ENCODE measurements around the gene KRTAP9-9.

The KRTAP9-9 gene

DNA sequence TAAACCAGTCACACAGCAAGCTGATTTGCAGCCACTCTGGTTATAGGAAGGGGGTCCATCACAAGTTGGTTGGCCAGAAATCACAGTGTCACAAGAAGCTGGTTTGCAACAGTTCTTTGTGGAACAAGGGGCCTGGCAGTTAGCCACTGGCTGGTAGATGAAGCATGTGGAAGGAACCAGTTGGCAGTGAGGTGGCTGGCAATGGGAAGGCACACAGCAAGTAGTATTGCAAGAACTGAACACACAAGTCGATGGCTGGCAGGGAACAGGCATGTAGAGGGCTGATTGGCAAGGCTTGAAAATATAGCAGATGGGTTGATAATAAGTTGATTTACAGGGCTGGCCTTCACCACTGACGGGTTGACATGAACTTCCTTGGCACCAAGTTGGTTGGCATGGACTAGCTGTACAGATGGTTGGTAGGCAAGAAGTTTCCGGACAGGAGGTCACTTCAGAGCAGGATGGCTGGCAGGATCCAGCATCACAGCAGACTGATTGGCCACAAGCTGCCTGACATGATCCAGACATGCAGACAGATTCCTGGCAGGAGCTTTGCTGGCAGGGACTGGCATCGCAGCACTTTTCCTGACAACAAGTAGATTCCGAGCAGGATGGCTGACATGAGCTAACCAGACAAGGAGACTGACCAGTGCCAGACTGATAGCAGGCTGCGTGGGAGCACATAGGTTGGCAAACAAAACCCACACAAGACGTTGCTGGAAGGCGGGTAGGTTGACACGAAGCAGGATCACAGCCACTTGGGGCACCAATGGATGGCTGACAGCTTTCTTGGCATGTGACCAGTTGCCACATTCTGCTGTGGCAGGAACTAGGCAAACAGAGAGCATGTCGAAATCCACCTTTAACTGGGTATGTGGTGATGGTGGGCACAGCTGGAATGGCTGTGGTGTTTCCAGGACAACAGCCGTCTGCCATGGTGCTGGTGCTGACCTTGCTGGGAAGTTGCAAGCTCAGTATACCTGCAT, 47.0 kb downstream of the KRTAP9-9 start, which contains the start of gene KRTAP29-1:
Gene KRTAP29-1 (minus strand): TSS at position 936 of the 986 bp plus-strand sequence. CDS start 0 bp downstream, at position 936.
- Histone ChIP-seq H3K36me3 (ENCODE audit: control insufficient read depth, low read depth, low read length) (no peaks in the 10 kb centered on the region), H3K4me1 (ENCODE audit: control insufficient read depth, low read depth, low read length) (no peaks in the 10 kb centered on the region), H3K4me3 (ENCODE audit: low read length) (no peak within 1 kb of the TSS), H3K9ac (ENCODE audit: low read length) (no peak within 1 kb of the TSS), H3K9me3 (ENCODE audit: control insufficient read depth, low read depth, low read length) (no peaks in the 10 kb centered on the region), H3K27me3 (ENCODE audit: control insufficient read depth, insufficient read depth, low read length) (no peaks in the 10 kb centered on the region), H3K27ac (ENCODE audit: low read length) (no peak within 1 kb of the TSS)

DNA sequence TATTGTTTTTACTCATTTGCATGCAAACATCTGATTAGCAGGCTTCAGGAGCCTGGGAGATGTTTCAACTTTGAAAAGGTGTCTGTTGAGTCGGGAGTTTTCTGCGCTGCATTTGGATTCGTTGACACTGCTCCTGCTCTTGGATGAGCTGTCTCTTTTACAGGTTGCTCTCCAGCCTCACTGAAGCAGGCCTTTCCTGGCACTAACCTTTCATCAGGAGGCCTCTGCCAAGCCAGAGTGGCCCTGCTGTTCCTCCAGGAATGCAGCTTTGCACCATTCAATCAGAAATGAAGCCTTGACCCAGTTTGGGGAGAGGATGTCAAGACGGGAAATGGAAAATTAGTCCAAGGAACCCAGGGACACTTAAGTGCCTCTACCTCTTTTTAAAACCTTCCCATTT, 47.8 kb downstream of the KRTAP9-9 start:
- H3K9ac ChIP-seq (ENCODE audit: low read length): no peak overlapping the region
- H3K9me3 ChIP-seq (ENCODE audit: control insufficient read depth, low read depth, low read length): no peaks in the 10 kb centered on the region
- no peak overlapping the region for H3K27ac ChIP-seq (ENCODE audit: low read length)
- H3K4me3 ChIP-seq (ENCODE audit: low read length): no peak overlapping the region
- H3K27me3 ChIP-seq (ENCODE audit: control insufficient read depth, insufficient read depth, low read length): no peaks in the 10 kb centered on the region
- H3K36me3 ChIP-seq (ENCODE audit: control insufficient read depth, low read depth, low read length): no peaks in the 10 kb centered on the region
- H3K4me1 ChIP-seq (ENCODE audit: control insufficient read depth, low read depth, low read length): no peaks in the 10 kb centered on the region

DNA sequence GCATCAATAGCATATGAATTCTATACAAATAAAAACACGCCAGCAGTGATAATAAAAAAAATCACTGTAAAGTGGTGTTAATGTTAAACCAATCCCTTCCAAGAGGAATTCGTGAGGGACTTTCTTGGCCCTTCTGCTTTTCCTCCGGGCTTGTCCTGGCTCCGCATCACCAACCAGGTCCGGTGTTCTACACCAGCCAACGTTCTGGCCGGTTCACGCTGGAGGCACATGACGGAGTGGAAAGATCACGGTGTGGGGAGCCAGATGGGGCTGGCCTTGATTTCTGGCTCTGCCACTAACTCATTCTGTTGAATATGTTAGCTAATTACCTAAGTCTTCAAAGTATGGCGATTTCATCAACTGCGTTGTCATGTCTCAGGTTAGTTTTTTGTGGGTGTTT, 48.9 kb downstream of the KRTAP9-9 start:
- Histone ChIP-seq H3K4me1 (ENCODE audit: control insufficient read depth, low read depth, low read length) (no peaks in the 10 kb centered on the region), H3K36me3 (ENCODE audit: control insufficient read depth, low read depth, low read length) (no peaks in the 10 kb centered on the region), H3K9ac (ENCODE audit: low read length) (no peak overlapping the region), H3K9me3 (ENCODE audit: control insufficient read depth, low read depth, low read length) (no peaks in the 10 kb centered on the region), H3K27ac (ENCODE audit: low read length) (no peak overlapping the region), H3K27me3 (ENCODE audit: control insufficient read depth, insufficient read depth, low read length) (no peaks in the 10 kb centered on the region), H3K4me3 (ENCODE audit: low read length) (no peak overlapping the region)

All from iPS-18a (cell line).